HEK293T (cell line): ENCODE results near the gene TUBB4B.

ENCODE experiments used
- BHLHE40 ChIP-seq: fragments of 450-650 bp; IDR thresholded peaks from 2 replicates; pipeline ENCODE4 v1.6.1; 2016; ENCODE audit warnings: mild to moderate bottlenecking, moderate library complexity, borderline replicate concordance
- CTBP1 ChIP-seq: fragments of 450-650 bp; IDR thresholded peaks from 2 replicates; pipeline ENCODE4 v1.6.1; 2016; ENCODE audit warnings: borderline replicate concordance
- ELF4 ChIP-seq: fragments of 450-650 bp; IDR thresholded peaks from 2 replicates; pipeline ENCODE4 v1.6.1; 2017; ENCODE audit warnings: antibody characterized with exemption
- FOXA1 ChIP-seq: fragments of 450-650 bp; IDR thresholded peaks from 2 replicates; pipeline ENCODE4 v1.6.1; 2016; ENCODE audit warnings: mild to moderate bottlenecking
- FOXK2 ChIP-seq: fragments of 450-650 bp; IDR thresholded peaks from 2 replicates; pipeline ENCODE4 v1.6.1; 2016; ENCODE audit warnings: mild to moderate bottlenecking
- FOXM1 ChIP-seq: fragments of 450-650 bp; IDR thresholded peaks from 2 replicates; pipeline ENCODE4 v1.6.1; 2017; ENCODE audit warnings: mild to moderate bottlenecking, borderline replicate concordance
- HDGF ChIP-seq: fragments of 450-650 bp; IDR thresholded peaks from 2 replicates; pipeline ENCODE4 v1.6.1; 2017; ENCODE audit warnings: antibody characterized with exemption, borderline replicate concordance
- LEF1 ChIP-seq: fragments of 450-650 bp; IDR thresholded peaks from 2 replicates; pipeline ENCODE4 v1.6.1; 2017; ENCODE audit warnings: mild to moderate bottlenecking, borderline replicate concordance
- NFRKB ChIP-seq: fragments of 450-650 bp; IDR thresholded peaks from 2 replicates; pipeline ENCODE4 v1.6.1; 2016; ENCODE audit warnings: mild to moderate bottlenecking, moderate library complexity
- PKNOX1 ChIP-seq: fragments of 450-650 bp; IDR thresholded peaks from 2 replicates; pipeline ENCODE4 v1.6.1; 2016
- SP1 ChIP-seq: fragments of 450-650 bp; IDR thresholded peaks from 2 replicates; pipeline ENCODE4 v1.6.1; 2017
- SUZ12 ChIP-seq: fragments of 450-650 bp; IDR thresholded peaks from 2 replicates; pipeline ENCODE4 v1.6.1; 2016; ENCODE audit warnings: mild to moderate bottlenecking
- TARDBP ChIP-seq: fragments of 450-650 bp; IDR thresholded peaks from 2 replicates; pipeline ENCODE4 v1.6.1; 2016
- ZNF384 ChIP-seq: fragments of 450-650 bp; IDR thresholded peaks from 2 replicates; pipeline ENCODE4 v1.6.1; 2016

- TF ChIP-seq BHLHE40 (no peak), FOXM1 (no peak), NFRKB (no peak), LEF1 (no peak), ELF4 (no peak), FOXK2 (no peak), SP1 (no peak), PKNOX1 (no peak), HDGF (no peak), TARDBP (no peak), SUZ12 (no peak), ZNF384 (no peak), FOXA1 (no peak), CTBP1 (no peak)
Observed at GRCh38 chr9:137194388-137194787, 46.7 kb upstream of the TUBB4B start.
